HCT116 (cell line): Measurements from ENCODE around the gene ENTR1. TPM values are rescaled to one million over a fixed set of nuclear protein-coding genes. Genes with fewer than 3 reads are reported as not detected.

Experiments used
- ATAC-seq: fragments of 200-7000 bp; cut with Tn5 transposase; 2 replicates; pipeline ENCODE4 v1.9.1; 2020; ENCODE audit warnings: mild to moderate bottlenecking, moderate library complexity
- BruUV-seq: library from RNA; stranded (reverse); fragments of 400-500 nt; replicated peaks from 2 replicates; lab custom pipeline; 2021; lab: Mats Ljungman, UMichigan
- CTCF ChIA-PET: fragments of 300-600 bp; sonication (Branson Sonifier 250); formaldehyde crosslinking; loops from one replicate; lab custom pipeline; 2021; ENCODE audit warnings: antibody characterized with exemption; lab: Charles Lee
- POLR2A ChIA-PET: fragments of 300-600, 350-600 bp; sonication (Branson Sonifier 250); formaldehyde crosslinking; loops from one replicate; lab custom pipeline; 2021; ENCODE audit warnings: antibody characterized with exemption; lab: Charles Lee
- RAD21 ChIA-PET, 2 experiments: fragments of 300-600 bp; sonication (Branson Sonifier 250); formaldehyde crosslinking; loops; one replicate each; lab custom pipeline; 2023; ENCODE audit warnings: low total read pairs in 2 of 2; ENCODE audit not compliant: uncharacterized antibody in 2 of 2, unreplicated experiment in 2 of 2, low non-redundant PET in 1 of 2; lab: Charles Lee
- DNase-seq: peaks from one replicate; pipeline ENCODE4 v3.0.0-alpha.2; 2010; ENCODE audit warnings: low read depth, low spot score
- H2AFZ ChIP-seq: fragments of 200-600 bp; shearing (Covaris generic), sonication (generic); 2 replicates; pipeline ENCODE4 v1.6.1; 2017; ENCODE audit warnings: low read depth, mixed run types, mixed read lengths, antibody characterized with exemption, low read length; ENCODE audit not compliant: poor library complexity, severe bottlenecking
- H3K27ac ChIP-seq: 2 replicates; pipeline ENCODE4 v1.5.1; 2012; ENCODE audit warnings: low read depth, low read length
- H3K27me3 ChIP-seq: fragments of 200-600 bp; sonication (generic); 2 replicates; pipeline ENCODE4 v1.6.1; 2016; ENCODE audit warnings: mixed run types, low read length, mixed read lengths; ENCODE audit not compliant: insufficient read depth
- H3K36me3 ChIP-seq, 2 experiments: fragments of 200-500 bp in 1 of 2; fragments of 200-600 bp in 1 of 2; sonication (Bioruptor generic) in 1 of 2; sonication (generic) in 1 of 2; 2 replicates each; pipeline versions ENCODE4 v1.5.1 to v1.6.1; 2014 to 2016; ENCODE audit warnings: low read length in 2 of 2, inconsistent platforms in 1 of 2, mixed read lengths in 1 of 2, mixed run types in 1 of 2; ENCODE audit not compliant: insufficient read depth in 2 of 2, control insufficient read depth in 1 of 2
- H3K4me1 ChIP-seq, 2 experiments: fragments of 200-600 bp in 1 of 2; sonication (generic) in 1 of 2; 2 replicates each; pipeline versions ENCODE4 v1.5.1 to v1.6.1; 2012 to 2017; ENCODE audit warnings: low read length in 2 of 2, inconsistent platforms in 1 of 2, mild to moderate bottlenecking in 1 of 2, mixed read lengths in 1 of 2, mixed run types in 1 of 2, moderate library complexity in 1 of 2; ENCODE audit not compliant: insufficient read depth in 2 of 2, control insufficient read depth in 1 of 2
- H3K4me2 ChIP-seq: fragments of 200-600 bp; sonication (generic); 2 replicates; pipeline ENCODE4 v1.6.1; 2017; ENCODE audit warnings: mixed run types, low read length, mixed read lengths
- H3K4me3 ChIP-seq, 2 experiments: fragments of 200-600 bp in 1 of 2; sonication (generic) in 1 of 2; replicated peaks in 1 of 2; 2 replicates each; pipeline ENCODE4 v1.5.1; 2011 to 2016; ENCODE audit warnings: low read length in 2 of 2, control low read depth in 1 of 2, low read depth in 1 of 2, mild to moderate bottlenecking in 1 of 2, mixed read lengths in 1 of 2, mixed run types in 1 of 2
- H3K79me2 ChIP-seq: fragments of 200-600 bp; sonication (generic); 2 replicates; pipeline ENCODE4 v1.6.1; 2017; ENCODE audit warnings: mild to moderate bottlenecking, mixed run types, low read length, moderate library complexity, mixed read lengths; ENCODE audit not compliant: insufficient read depth
- H3K9ac ChIP-seq: fragments of 200-600 bp; sonication (generic); 2 replicates; pipeline ENCODE4 v1.6.1; 2016; ENCODE audit warnings: low read length, mixed read lengths
- H3K9me2 ChIP-seq: fragments of 200-600 bp; sonication (generic), shearing (Covaris generic); 2 replicates; pipeline ENCODE4 v1.6.1; 2017; ENCODE audit warnings: mixed run types, mild to moderate bottlenecking, moderate library complexity; ENCODE audit not compliant: insufficient read depth
- H3K9me3 ChIP-seq, 2 experiments: fragments of 200-500 bp in 1 of 2; fragments of 200-600 bp in 1 of 2; sonication (Bioruptor generic) in 1 of 2; sonication (generic) in 1 of 2; 2 replicates each; pipeline ENCODE4 v1.6.1; 2014 to 2017; ENCODE audit warnings: low read length in 2 of 2, mixed read lengths in 2 of 2, inconsistent platforms in 1 of 2, low read depth in 1 of 2, mild to moderate bottlenecking in 1 of 2, mixed run types in 1 of 2, moderate library complexity in 1 of 2; ENCODE audit not compliant: control insufficient read depth in 1 of 2, insufficient read depth in 1 of 2
- H4K20me1 ChIP-seq: fragments of 200-600 bp; sonication (generic), shearing (Covaris generic); 2 replicates; pipeline ENCODE4 v1.6.1; 2017; ENCODE audit warnings: mixed run types, mild to moderate bottlenecking, moderate library complexity; ENCODE audit not compliant: insufficient read depth
- ATF3 ChIP-seq: IDR thresholded peaks from 2 replicates; pipeline ENCODE4 v1.6.1; 2012
- CBX3 ChIP-seq: IDR thresholded peaks from 2 replicates; pipeline ENCODE4 v1.6.1; 2012; ENCODE audit warnings: low read depth
- CEBPB ChIP-seq: IDR thresholded peaks from 2 replicates; pipeline ENCODE4 v1.6.1; 2012; ENCODE audit warnings: low read depth
- CTCF ChIP-seq, 3 experiments: fragments of 200-600 bp in 1 of 3; sonication (generic) in 1 of 3; IDR thresholded peaks in 2 of 3; conservative IDR thresholded peaks in 1 of 3; 2 replicates each; pipeline ENCODE4 v1.5.1; 2012 to 2017; ENCODE audit warnings: low read depth in 2 of 3, low read length in 2 of 3, antibody characterized with exemption in 1 of 3, borderline replicate concordance in 1 of 3, control low read depth in 1 of 3, mild to moderate bottlenecking in 1 of 3, mixed read lengths in 1 of 3, mixed run types in 1 of 3, moderate library complexity in 1 of 3; ENCODE audit not compliant: insufficient read depth in 1 of 3
- ELF1 ChIP-seq: IDR thresholded peaks from 2 replicates; pipeline ENCODE4 v1.6.1; 2012; ENCODE audit warnings: low read depth, borderline replicate concordance
- EZH2 ChIP-seq: fragments of 200-600 bp; sonication (generic); IDR thresholded peaks from 2 replicates; pipeline ENCODE4 v1.6.1; 2017; ENCODE audit warnings: antibody characterized with exemption, mixed run types
- EZH2phosphoT487 ChIP-seq: fragments of 200-600 bp; IDR thresholded peaks from 2 replicates; pipeline ENCODE4 v1.6.1; 2018; ENCODE audit warnings: antibody characterized with exemption, borderline replicate concordance
- JUND ChIP-seq: IDR thresholded peaks from 2 replicates; pipeline ENCODE4 v1.6.1; 2012
- MAX ChIP-seq: IDR thresholded peaks from 2 replicates; pipeline ENCODE4 v1.6.1; 2012
- POLR2AphosphoS5 ChIP-seq: IDR thresholded peaks from 2 replicates; pipeline ENCODE4 v1.6.1; 2011; ENCODE audit warnings: mild to moderate bottlenecking, low read depth, low read length, moderate library complexity
- REST ChIP-seq: IDR thresholded peaks from 2 replicates; pipeline ENCODE4 v1.6.1; 2012; ENCODE audit warnings: low read depth
- SIN3A ChIP-seq: IDR thresholded peaks from 2 replicates; pipeline ENCODE4 v1.6.1; 2012; ENCODE audit warnings: low read depth
- TCF7L2 ChIP-seq: IDR thresholded peaks from 2 replicates; pipeline ENCODE4 v1.7.0; 2011; ENCODE audit warnings: borderline replicate concordance, inconsistent platforms; ENCODE audit not compliant: insufficient read depth, insufficient read length; ENCODE audit errors: extremely low read depth
- ZNF274 ChIP-seq: fragments of 200-500 bp; sonication (Bioruptor generic); IDR thresholded peaks from 2 replicates; pipeline ENCODE4 v1.6.1; 2014; ENCODE audit warnings: mild to moderate bottlenecking, low read depth, low read length, inconsistent platforms
- intact Hi-C: fragments of 100-400 bp; cut with micrococcal nuclease; formaldehyde crosslinking; loops from 2 replicates; pipeline ENCODE4 v1.10.0; 2022
- total RNA-seq: library from RNA; stranded (reverse); gene quantifications from one replicate; pipeline ENCODE4 v1.2.1, GENCODE V29; 2021; ENCODE audit not compliant: unreplicated experiment

Gene ENTR1
- total RNA-seq, 1 experiment from 2014 or later: 119 TPM

- POLR2A ChIA-PET: no interaction called here
- Histone ChIP-seq H3K4me2 (no peak overlapping the region), H2AFZ (no peak overlapping the region), H3K9me2 (no peaks in the 10 kb centered on the region), H3K9me3 (no peaks in the 10 kb centered on the region), H3K4me1 (no peaks in the 10 kb centered on the region), H4K20me1 (no peaks in the 10 kb centered on the region), H3K27me3 (no peaks in the 10 kb centered on the region), H3K27ac (no peak overlapping the region), H3K36me3 (peaks cover 40 to 44% of the 10 kb centered on the region in 2 experiments), H3K79me2 (peaks cover 11% of the 10 kb centered on the region; the same call in 1 of the 2 replicates), H3K9ac (no peak overlapping the region), H3K4me3 (no peak overlapping the region)
- TF ChIP-seq ATF3 (no peak), SIN3A (no peak), ZNF274 (no peak), ELF1 (no peak), TCF7L2 (no peak), MAX (no peak)
- DNase-seq: no peak
- RAD21 ChIA-PET: no interaction called here
- ATAC-seq: no peak
- BruUV-seq: no TSS peak
- intact Hi-C loops: no loop called here
- CTCF ChIA-PET: no interaction called here
Observed at GRCh38 chr9:136389396-136389795, 21.0 kb downstream of the ENTR1 start.

GRCh38 chr9:136387217-136387616, 23.2 kb downstream of the ENTR1 start:
- no peak for ATAC-seq
- TF ChIP-seq EZH2 (no peak), CTCF (IDR thresholded peaks at IDR 0.05 in 2 of 3, conservative IDR thresholded peaks at IDR 0.05 in 1 of 3; ENCODE audit: borderline replicate concordance in 1 of 3, insufficient read depth in 1 of 3, low read depth in 2 of 3, low read length in 2 of 3) (no peak), MAX (no peak), JUND (no peak), REST (no peak), CEBPB (no peak), ZNF274 (no peak), CBX3 (no peak), POLR2AphosphoS5 (no peak), EZH2phosphoT487 (no peak)

More at GRCh38 chr9:136387217-136387616, 23.2 kb downstream of the ENTR1 start:
- Histone ChIP-seq H3K4me1 (no peaks in the 10 kb centered on the region), H3K27me3 (no peaks in the 10 kb centered on the region), H3K79me2 (peaks cover 3% of the 10 kb centered on the region; the same call in 1 of the 2 replicates), H3K27ac (no peak overlapping the region), H3K4me3 (no peak overlapping the region), H4K20me1 (no peaks in the 10 kb centered on the region), H3K9ac (no peak overlapping the region), H3K9me2 (no peaks in the 10 kb centered on the region), H2AFZ (no peak overlapping the region), H3K9me3 (no peaks in the 10 kb centered on the region), H3K36me3 (peaks cover 37 to 44% of the 10 kb centered on the region in 2 experiments; a peak in 3 of 4 replicates), H3K4me2 (no peak overlapping the region)
- intact Hi-C loops: no loop called here
- ChIA-PET POLR2A (no interaction called here), RAD21 (no interaction called here), CTCF (no interaction called here)
- no peak for DNase-seq
- BruUV-seq: no TSS peak
